ENCODE data around the gene AVL9. TPM values are rescaled to one million over a fixed set of nuclear protein-coding genes. Genes with fewer than 3 reads are reported as not detected.

The AVL9 gene
- total and polyA plus RNA-seq, 2 of the 4 experiments (the other 2 are of a cell fraction), result 13.1 to 21.7 TPM

GRCh38 chr7:32453341-32454011, 41.8 kb upstream of the AVL9 start:
- Histone ChIP-seq H3K14ac (replicated peaks; ENCODE audit: low read depth, low read length) (no peak overlapping the region), H2BK5ac (ENCODE audit: low read depth, low read length, poor library complexity, severe bottlenecking) (no peak overlapping the region), H4K5ac (ENCODE audit: low read depth, low read length) (no peak overlapping the region), H3K79me1 (ENCODE audit: low read depth in 1 of 2, low read length in 2 of 2) (no peaks in the 10 kb centered on the region), H3K56ac (ENCODE audit: extremely low read depth, insufficient read depth, low read length) (no peak overlapping the region), H4K20me1 (ENCODE audit: insufficient read depth, low read length) (no peaks in the 10 kb centered on the region), H3K27ac (ENCODE audit: insufficient read depth, low read length) (no peak overlapping the region), H4K91ac (ENCODE audit: insufficient read depth, low read depth, low read length) (no peak overlapping the region), H3K9me3 (ENCODE audit: control insufficient read depth, insufficient read depth, low read length) (no peaks in the 10 kb centered on the region), H3K4me3 (ENCODE audit: insufficient read depth, low read depth, low read length) (no peak overlapping the region), H3K9ac (ENCODE audit: low read depth, low read length) (no peak overlapping the region), H2AFZ (replicated peaks; ENCODE audit: low read length, poor library complexity) (no peak overlapping the region), H2AK5ac (ENCODE audit: low read depth, low read length) (no peak overlapping the region), H3K23ac (ENCODE audit: low read depth, low read length) (no peak overlapping the region), H3K18ac (ENCODE audit: low read depth, low read length) (no peak overlapping the region), H3K4ac (ENCODE audit: low read depth, low read length) (no peak overlapping the region), H3K4me2 (ENCODE audit: low read depth, low read length) (no peak overlapping the region), H4K8ac (ENCODE audit: low read depth in 2 of 2, low read length in 2 of 2) (no peak overlapping the region), H2BK20ac (ENCODE audit: low read depth, low read length) (no peak overlapping the region), H2BK15ac (ENCODE audit: low read depth, low read length) (no peak overlapping the region), H3K27me3 (ENCODE audit: control insufficient read depth, insufficient read depth, low read length) (no peaks in the 10 kb centered on the region), H3K36me3 (ENCODE audit: control insufficient read depth, insufficient read depth, low read length) (no peaks in the 10 kb centered on the region), H2AK9ac (replicated peaks; ENCODE audit: low read depth, low read length, poor library complexity) (no peak overlapping the region), H3K4me1 (ENCODE audit: control insufficient read depth, insufficient read depth, low read length) (no peaks in the 10 kb centered on the region), H3K9me1 (ENCODE audit: insufficient read depth, low read length) (no peaks in the 10 kb centered on the region), H2BK120ac (ENCODE audit: low read depth, low read length) (no peak overlapping the region)
- intact Hi-C loops (cut with micrococcal nuclease) (no loop called here), in situ Hi-C loops (cut with MboI; ENCODE audit: low sequenced_read_pairs) (no loop called here), dilution Hi-C loops (cut with HindIII; ENCODE audit: low sequenced_read_pairs, unreplicated experiment) (no loop called here)
- no TSS peak for BruUV-seq (replicated peaks)
- ATAC-seq (ENCODE audit: low read depth) (no peak), DNase-seq (no peak)
- TF ChIP-seq NFE2L2 (IDR thresholded peaks at IDR 0.05; ENCODE audit: low read depth, low read length), result no peak
- no peak for TF ChIP-seq POLR2A (IDR thresholded peaks at IDR 0.05; ENCODE audit: low read depth, low read length)
- TF ChIP-seq MAFK (IDR thresholded peaks at IDR 0.05; ENCODE audit: low read depth, low read length), result no peak
- no peak for TF ChIP-seq CTCF (conservative IDR thresholded peaks at IDR 0.05; ENCODE audit: low read depth, low read length)
- no peak for TF ChIP-seq CEBPB (IDR thresholded peaks at IDR 0.05; ENCODE audit: low read depth, low read length)
- TF ChIP-seq RCOR1 (IDR thresholded peaks at IDR 0.05; ENCODE audit: insufficient replicate concordance, low read length), result no peak
- no peak for TF ChIP-seq USF2 (IDR thresholded peaks at IDR 0.05; ENCODE audit: low read depth, low read length)
- TF ChIP-seq FOS (IDR thresholded peaks at IDR 0.05; ENCODE audit: low read depth, low read length), result no peak
- no peak for TF ChIP-seq CHD1 (IDR thresholded peaks at IDR 0.05; ENCODE audit: low read depth, low read length)
- no peak for TF ChIP-seq MXI1 (IDR thresholded peaks at IDR 0.05; ENCODE audit: borderline replicate concordance, low read depth, low read length)
- no peak for TF ChIP-seq SMC3 (IDR thresholded peaks at IDR 0.05; ENCODE audit: low read depth, low read length)
- no peak for TF ChIP-seq RFX5 (IDR thresholded peaks at IDR 0.05; ENCODE audit: low read depth, low read length)
- TF ChIP-seq MAZ (IDR thresholded peaks at IDR 0.05; ENCODE audit: borderline replicate concordance, low read depth, low read length), result no peak
- TF ChIP-seq BHLHE40 (IDR thresholded peaks at IDR 0.05; ENCODE audit: low read depth, low read length), result no peak
- CTCF ChIA-PET, result no interaction called here
- WGBS, 2 experiments (ENCODE audit: extremely low coverage in 2 of 2, insufficient read length in 1 of 2), result no CpG with 5 or more reads among the region's 8 CpGs
- POLR2A ChIA-PET (ENCODE audit: unreplicated experiment), result no interaction called here

Measured in IMR-90 (cell line).